ENCODE data around the gene SP6.

SP6 gene

DNA sequence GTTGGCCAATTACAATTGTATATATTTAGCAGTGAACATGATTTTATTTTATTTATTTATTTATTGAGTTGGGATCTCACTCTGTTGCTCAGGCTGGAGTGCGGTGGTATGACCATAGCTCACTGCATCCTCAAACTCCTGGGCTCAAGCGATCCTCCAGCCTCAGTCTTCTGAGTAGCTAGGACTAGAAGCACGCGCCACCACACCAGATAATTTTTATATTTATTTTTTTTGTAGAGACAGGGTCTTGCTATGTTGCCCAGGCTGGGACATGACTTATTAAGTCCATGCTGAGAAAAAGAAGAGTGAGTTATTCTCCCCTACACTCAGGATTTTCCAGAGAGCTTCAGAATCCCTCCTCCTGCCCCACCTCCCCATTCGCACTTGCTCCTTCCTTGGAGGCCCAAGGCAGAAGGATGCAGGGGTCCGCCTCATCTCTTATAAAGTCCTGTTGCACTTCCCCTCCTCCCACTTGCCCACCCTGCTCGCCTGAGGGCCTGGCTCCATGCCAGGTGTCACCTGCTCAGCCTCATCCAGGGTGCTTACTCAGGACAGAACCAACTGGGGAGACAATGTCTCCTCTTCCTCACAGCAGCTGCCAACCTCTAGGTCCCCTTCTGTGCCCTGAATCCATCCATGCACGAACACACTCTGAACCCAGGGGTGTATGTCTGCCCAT lies 29.0 kb upstream of the SP6 start:
- H3K27ac ChIP-seq = no peak overlapping the region
- DNase-seq (ENCODE audit: low read depth, low spot score) = no peak

DNA sequence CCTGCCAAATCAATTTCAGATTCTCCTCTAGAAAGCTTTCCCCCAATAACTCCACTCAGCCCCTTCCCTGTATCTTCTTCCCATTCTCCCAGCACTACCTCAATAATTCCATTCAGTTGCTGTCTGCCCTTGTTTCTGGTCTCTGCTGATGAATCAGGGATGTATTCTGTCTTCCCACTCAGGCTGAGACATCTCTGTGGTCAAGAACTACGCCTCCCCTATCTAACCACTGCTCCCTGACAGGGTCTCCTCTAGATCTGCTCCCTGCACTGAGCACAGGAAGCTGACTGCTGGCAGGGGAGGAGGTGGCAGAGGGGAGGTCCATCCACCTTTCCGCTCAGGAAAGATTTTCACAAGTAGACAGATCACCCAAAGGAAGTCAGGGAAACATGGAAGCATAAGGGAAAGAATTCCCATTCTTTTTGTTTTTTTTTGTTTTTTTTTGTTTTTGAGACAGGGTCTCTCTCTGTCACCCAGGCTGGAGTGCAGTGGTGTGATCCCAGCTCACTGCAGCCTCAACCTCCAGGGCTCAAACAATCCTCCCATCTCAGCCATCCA lies 28.1 kb upstream of the SP6 start:
- no peak for DNase-seq (ENCODE audit: low read depth, low spot score)
- H3K27ac ChIP-seq = no peak overlapping the region

DNA sequence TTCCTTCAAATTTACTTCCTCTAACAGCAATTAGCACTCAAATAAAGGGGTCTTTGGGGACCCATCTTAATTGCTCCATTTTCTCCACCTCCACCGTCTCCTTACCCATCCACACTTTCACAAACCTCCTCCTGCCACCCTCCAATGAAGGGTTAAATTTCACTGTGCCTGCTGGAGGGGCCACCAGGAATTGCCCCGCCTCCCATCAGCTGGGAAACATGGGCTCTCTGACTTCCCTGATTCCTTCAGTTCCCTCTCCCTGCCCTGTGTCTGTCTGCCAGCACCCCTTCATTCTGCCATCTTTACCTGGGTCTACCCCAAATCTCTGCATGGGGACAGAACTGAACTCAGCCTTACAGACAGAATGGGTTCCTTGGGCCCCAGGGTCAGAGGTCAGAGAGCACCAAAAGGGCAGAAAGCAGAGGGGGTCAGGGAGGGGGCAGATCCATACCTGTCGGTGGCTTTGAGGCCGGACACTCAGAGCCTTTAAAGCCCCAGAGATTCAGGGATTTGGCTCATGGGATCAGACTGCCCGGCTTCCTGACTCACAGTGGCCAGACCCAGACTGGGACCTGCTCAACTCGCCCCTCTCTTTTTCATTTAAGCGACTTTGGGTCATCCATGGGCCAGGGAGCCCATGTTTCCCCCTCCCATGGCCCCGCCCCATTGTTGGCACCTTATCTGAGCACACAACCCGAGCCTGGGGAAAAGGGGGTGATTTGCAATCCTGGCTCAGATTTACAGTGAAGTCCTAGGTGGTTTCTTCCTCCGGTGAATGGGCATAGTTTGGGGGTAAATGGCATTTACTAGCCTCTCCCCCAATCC lies 27.5 kb upstream of the SP6 start:
- no peak overlapping the region for H3K27ac ChIP-seq

DNA sequence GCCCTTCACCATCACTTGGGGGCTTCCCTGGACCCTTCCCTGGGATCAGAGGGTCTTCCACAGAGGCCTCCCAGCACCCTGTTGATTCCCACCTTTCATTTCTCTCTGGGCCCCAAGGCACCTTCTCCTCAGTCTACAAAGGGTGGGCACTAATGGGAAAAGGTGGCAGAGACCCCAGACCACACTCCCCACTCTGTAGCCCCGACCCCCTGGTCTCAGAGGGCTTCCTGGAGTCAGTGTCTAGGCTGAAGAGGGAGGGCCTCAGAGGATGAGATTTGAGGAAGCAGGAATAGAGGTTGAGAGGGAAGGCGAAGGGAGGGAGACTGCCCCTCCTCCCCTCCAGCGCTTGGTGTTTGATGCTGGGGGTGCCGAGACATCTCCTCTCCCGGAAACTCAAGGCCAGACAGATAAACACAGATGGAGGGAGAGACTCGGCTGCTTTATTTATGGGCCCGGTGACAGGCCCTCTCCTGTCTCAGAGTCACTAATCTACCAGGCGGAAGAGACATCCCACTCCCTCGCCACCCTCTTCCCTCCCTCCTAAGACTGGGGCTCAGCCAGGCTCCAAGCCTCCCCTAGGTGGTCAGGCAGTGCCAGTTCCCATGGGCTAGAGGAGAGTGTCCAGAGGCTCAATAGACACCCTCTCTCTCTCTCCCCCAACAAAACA lies 26.5 kb upstream of the SP6 start:
- no peak overlapping the region for H3K27ac ChIP-seq
- DNase-seq (ENCODE audit: low read depth, low spot score) = no peak

More for the DNA sequence above, 27.5 kb upstream of the SP6 start:
- DNase-seq (ENCODE audit: low read depth, low spot score) = no peak

DNA sequence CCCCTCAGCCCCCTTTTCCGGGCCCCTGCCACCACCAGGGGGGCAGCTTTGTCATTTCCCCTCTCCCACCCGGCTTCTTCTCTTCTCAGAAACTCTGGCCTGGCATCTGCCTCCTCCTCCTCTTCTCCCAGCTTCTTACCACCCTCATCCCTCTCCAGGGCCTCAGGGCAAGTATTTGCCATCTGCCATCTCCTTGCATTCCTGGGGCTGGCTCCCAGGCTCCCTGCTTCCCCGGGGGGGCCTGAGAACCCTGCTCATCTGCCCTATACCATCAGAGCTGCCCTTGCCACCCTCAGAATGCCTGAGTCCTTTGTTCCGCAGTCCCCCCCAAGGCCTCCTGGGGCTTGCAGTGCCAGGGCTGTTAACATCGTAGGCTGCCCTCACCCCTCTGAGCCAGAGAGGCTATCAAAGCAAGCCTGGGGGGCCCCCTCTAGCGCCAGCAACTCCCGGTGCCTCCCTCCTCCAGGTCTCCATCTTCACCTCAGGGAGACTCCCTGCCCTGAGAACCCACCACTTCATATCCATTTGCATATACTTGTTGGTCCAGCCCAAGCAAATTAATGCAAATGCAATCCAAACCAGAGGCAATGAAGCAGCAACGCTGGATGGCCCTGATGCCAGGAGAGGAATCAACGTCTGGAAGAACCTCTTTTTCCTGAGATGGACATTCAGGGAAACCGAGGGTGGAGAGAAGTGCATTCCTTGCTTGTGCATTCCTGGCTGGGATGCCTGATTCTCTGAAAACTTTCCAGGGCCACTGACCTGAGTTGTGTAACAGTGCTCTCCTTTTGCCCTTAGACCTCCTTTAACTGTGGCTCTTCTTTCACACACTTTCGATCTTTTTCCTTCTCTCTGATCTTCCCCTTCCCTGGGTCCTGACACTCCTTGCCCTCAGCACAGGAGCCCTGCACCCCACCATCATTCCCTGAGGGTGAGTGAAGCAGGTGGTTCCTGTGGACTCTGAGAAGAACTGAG lies 24.3 kb upstream of the SP6 start:
- H3K27ac ChIP-seq = no peak overlapping the region
- DNase-seq (ENCODE audit: low read depth, low spot score) = no peak

DNA sequence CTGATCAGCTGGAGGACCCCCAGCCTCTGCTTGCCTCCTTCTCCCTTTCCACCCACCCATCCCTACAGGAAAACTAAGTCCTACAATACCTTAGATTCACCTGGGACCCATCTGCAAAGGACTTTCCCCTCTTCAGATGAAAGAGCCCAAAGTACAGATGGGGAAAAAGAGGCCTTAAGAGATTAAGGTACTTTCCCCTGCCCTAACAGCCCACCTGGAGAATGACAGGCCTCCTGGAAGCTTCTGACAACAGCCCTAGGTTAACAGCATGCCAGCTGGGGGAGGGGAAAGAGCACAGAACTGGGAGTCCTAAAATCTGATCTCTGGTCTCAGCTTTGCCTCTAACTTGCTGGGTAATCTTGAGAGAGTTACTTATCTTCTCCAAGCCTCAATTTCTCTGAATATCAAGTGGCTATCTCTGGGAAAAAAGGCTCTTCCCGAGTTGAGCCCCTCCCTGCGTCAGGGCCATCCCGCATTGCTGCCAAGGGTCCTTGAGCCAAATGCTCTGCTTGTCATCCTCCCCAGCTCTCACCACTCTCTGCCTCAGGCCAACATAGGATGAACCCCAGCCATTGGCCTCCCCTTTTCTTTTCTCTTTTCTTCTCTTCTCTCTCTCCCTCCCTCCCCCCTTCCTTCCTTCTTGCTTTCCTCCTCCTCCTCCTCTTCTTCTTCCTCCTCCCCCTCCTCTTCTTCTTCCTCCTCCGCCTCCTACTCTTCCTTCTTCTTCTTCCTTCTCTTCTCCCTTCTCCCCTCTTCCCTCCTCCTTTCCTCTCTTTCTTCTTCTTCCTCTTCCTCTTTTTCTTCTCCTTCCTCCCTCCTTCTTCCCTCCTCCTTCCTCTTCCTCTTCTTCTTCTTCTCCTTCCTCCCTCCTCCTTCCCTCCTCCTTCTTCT lies 22.5 kb upstream of the SP6 start:
- no peak overlapping the region for H3K27ac ChIP-seq
- DNase-seq (ENCODE audit: low read depth, low spot score) = no peak

DNA sequence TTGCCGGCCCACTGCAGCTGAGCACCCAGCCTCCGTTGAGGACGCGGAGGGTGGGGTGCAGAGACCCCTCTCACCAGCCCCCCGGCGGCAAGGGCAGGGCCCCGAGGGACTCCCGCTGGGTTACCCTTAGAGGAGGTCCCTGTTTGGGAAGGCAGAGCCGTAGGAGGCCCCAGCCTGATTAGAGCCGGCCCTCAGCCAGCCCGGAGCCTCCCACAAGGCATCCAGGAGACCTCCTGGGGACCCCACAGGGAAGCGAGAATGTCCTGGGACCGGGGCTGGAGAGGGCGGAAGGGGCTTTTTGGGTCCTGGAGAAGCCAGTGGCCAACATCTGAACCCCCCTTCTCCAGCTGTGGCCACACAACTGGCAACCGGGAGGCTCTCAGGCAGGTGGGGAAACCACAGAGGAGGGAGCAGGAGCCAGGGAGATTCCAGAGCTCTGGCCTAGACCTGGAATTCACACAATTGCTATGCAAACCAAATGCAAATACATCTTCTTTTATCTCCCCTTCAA lies 21.7 kb upstream of the SP6 start:
- no peak overlapping the region for H3K27ac ChIP-seq
- DNase-seq (ENCODE audit: low read depth, low spot score) = no peak

DNA sequence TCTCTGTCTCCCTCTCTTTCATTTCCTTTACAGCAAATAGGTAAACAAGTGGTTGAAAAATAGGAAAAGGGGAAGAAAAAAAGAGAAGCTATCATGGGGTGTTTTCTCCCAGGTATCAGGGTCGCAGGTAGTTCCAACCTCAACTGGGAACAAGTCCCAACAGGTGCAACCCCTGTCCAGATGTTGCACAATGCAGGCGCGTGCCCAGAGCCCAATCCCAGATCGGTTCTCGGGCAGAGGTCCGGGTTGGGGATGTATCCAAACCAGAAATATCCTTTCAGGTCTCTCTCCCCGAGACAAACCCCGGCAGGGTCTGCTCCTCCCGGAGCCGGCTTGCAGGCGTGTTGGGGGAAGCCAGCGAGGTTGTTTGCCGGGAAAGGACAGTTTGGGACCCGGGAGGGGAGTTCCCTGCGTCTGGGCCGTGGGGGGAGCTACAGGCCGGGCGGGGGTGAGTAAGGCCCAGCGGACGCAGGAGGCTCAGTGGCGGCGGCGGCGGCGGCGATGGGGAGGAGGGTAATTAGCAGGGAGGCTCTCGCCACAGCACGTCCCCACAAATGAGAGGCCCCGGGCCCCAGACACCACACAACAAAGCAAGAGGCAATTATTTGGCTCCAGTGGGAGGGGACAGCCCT lies 21.2 kb upstream of the SP6 start:
- DNase-seq (ENCODE audit: low read depth, low spot score) = no peak
- no peak overlapping the region for H3K27ac ChIP-seq

DNA sequence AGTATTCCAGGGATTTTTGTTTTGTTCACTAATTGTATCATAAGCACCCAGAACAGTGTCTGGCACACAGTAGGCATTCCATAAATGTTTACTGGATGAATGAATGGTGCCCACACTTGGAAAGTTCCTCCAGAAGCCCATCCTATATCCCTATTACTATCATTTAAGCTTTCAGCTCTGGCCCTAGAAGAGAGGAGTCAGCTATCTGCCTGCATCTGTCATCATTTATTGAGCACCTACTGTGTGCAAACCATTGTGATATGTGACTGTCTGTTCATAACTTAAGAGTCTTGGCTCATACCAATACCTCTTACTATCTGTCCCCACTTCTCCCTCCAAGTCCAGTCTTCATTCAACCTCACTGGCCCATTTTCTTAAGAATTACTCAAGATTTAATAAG lies 20.1 kb upstream of the SP6 start:
- H3K27ac ChIP-seq = no peak overlapping the region
- DNase-seq (ENCODE audit: low read depth, low spot score) = no peak

DNA sequence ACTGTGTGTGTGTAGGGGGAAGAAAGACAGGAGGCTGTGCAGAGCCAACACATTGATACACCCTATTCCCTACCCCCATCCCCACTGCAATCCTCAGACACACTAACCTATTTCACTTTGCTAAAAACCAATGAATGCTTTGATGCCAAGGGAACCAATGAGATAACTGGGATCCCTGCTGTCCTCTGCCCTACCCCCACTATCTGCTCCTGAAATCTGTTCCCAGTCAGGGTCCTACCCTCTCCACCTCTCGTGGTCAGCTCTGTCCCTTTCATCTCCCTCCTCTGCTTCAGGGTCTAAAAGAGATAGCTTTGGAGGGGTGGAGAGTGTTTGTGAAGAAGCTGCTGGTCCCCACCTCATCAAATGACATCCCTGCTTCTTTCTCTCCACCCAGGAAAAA lies 19.1 kb upstream of the SP6 start:
- no peak for DNase-seq (ENCODE audit: low read depth, low spot score)

DNA sequence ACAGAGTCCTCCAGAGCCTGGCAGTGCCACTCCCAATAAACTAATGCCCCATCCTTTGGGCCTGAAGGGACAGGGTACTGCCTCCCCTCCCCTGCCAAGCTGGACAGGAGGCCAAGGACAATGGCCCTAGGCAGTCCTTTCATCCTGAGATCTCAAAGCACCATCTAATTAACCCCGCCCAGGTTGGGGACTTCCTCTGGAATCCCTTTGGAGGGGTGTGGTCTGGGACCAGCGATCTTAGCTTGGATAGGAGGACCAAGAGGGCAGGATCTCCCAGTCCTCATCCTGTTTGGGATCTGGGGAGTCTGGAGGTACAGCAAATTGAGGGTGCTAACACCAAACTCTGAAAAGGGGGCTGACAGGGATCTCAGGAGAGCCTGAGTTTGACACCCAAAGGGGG lies 18.2 kb upstream of the SP6 start:
- no peak for DNase-seq (ENCODE audit: low read depth, low spot score)
- H3K27ac ChIP-seq = no peak overlapping the region

More for the DNA sequence above, 19.1 kb upstream of the SP6 start:
- H3K27ac ChIP-seq = no peak overlapping the region

DNA sequence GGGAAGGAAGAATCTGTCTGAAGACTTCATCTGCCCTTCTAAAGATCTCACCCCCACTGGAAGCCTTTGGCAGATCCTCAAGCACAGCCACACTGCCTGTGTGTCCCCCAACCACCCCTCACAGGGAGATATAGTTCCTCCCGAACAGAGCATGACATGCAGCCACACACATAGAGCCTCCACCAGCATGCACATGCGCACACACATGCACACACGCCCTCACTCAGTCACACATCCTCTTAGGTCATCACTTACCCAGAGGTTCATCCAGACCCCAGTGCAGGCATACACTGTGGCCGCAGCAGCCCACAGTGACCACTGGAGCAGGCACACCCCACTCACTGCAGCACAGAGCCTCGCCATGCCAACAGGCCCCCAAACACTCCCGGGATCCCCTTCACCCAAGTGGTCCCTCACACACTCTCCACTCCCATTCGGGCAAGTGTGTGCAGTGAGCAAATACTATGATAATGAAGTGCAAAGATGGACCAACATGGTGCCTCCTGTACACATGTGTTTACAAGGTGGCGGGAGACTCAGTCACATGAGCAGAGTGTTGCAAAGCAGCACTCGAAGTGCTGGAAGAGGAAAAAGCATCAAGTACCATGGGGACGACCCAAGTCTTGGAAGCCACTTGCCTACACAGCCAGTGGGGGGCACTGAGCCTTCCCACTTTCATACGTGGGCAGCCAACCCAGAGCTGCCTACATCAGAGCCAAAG lies 17.0 kb upstream of the SP6 start:
- H3K27ac ChIP-seq = no peak overlapping the region
- DNase-seq (ENCODE audit: low read depth, low spot score) = no peak

DNA sequence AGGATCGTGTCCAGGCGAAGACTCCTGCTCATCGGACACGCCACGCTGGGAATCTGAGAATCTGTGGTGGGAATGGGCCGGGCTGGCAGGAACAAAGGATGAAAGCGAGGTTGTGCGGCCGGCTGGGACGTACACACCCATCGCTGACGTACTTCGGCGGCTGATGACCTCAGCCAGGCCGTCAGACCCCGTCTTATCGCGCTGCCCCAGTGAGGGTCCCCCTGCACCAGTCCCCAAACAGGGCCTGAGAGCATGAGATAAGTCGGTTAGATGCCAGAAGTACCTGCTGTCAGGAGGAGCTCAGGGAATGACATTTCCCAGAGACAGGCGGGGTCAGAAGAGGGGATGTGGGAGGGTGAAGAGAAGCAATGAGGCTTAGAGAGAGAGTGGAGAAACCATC lies 16.0 kb upstream of the SP6 start:
- no peak for DNase-seq (ENCODE audit: low read depth, low spot score)
- H3K27ac ChIP-seq = peak overlapping the region; percentile 17

DNA sequence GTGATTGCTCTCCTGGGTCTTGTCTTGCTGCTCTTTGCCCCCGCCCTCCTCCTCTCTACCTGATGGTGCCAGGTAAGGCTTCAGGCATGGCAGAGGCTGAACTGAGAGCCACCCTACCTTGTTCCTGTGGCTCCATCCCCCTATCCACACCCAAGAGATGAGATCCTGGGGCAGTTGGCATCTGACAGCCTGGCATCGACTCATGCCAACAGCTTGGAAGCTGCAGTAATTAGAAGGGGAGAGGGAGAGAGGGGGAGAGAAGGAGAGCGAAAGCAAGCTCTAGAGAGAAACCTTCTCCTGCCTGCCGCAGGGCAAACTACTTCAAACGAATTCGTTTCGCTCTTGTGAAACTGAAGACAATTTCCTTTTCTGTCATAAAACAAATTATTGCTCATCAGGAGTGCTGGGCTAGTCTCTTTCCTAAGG lies 13.8 kb upstream of the SP6 start:
- DNase-seq (ENCODE audit: low read depth, low spot score) = peak; percentile 82
- peak overlapping the region; percentile 97 for H3K27ac ChIP-seq

DNA sequence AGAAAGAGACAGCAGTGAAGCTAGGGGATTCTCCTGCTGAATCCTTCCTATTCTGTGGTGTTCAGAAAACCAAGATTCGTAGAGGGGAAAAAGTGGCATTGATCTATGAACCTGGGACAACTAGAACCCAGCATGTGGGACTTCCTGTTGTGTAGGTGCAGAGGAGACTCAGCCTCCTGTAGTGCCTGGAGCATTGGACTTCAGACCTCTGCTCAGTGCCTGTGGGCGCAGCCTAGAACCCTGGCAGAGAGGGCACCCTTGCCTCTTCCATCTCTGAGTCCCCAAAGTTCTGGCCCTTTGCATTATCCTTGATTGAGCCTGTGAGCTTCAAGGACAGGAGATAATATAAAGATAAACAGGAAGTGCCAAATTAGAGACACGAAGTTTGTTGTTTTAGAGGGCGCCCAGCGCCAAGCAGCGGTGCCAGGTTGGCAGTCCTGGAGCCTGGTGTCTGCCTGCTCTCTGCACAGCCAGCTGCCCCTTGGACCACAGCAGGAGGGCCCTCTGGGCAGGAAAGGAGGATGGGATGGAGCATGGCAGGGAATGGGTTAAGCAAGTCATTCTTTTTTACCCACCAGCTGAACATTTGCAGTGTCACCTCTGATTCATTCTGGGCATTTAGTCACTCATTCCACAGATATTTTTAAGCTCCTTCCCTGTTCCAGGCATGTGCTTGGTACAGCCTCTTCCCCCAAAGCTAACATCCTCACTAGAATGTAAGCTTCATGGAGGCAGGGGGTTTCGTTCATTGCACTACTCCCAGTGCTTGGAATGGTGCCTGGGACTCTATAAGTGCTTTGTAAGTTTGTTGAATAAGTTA lies 11.9 kb upstream of the SP6 start:
- peak; percentile 63 for DNase-seq (ENCODE audit: low read depth, low spot score)
- peak overlapping the region; percentile 97 for H3K27ac ChIP-seq

DNA sequence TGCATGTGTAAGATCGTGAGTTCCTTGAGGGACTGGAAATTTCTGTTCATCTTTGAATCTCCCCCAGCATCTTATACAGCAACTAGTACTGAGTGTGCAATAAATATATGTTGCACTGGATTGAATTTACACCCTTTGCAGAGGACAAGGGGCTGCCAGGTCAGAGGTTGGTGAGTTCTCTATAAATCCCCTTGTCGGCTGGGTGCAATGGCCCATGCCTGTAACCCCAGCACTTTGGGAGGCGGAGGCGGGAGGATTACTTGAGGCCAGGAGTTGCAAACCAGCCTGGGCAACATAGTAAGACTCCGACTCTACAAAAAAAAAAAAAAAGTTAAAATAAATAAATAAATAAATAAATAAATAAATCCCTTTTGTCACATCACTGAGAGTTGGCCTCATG lies 9.4 kb upstream of the SP6 start:
- no peak for DNase-seq (ENCODE audit: low read depth, low spot score)
- no peak overlapping the region for H3K27ac ChIP-seq
